OCI-LY7 (cell line): Measurements from ENCODE around the gene FAM81A. TPM values are rescaled to one million over a fixed set of nuclear protein-coding genes. Genes with fewer than 3 reads are reported as not detected.

Source experiments
- BruUV-seq: library from RNA; stranded (reverse); fragments of 400-500 nt; replicated peaks from 2 replicates; lab custom pipeline; 2021; lab: Mats Ljungman, UMichigan
- CTCF ChIA-PET: fragments of 300-600 bp; sonication (Branson Sonifier 250); formaldehyde crosslinking; loops from one replicate; lab custom pipeline; 2022; ENCODE audit warnings: antibody characterized with exemption; ENCODE audit not compliant: unreplicated experiment; lab: Charles Lee
- POLR2A ChIA-PET: fragments of 300-600 bp; sonication (Branson Sonifier 250); formaldehyde crosslinking; loops from one replicate; lab custom pipeline; 2022; ENCODE audit warnings: antibody characterized with exemption; lab: Charles Lee
- DNase-seq: peaks from one replicate; pipeline ENCODE4 v3.0.0-alpha.2; 2015; ENCODE audit warnings: low spot score
- H2AFZ ChIP-seq: fragments of 200-600 bp; sonication (generic), shearing (Covaris generic); 2 replicates; pipeline ENCODE4 v1.6.1; 2014; ENCODE audit warnings: mild to moderate bottlenecking, antibody characterized with exemption, low read length, moderate library complexity
- H3K27ac ChIP-seq: fragments of 200-600 bp; sonication (generic); 2 replicates; pipeline ENCODE4 v1.5.1; 2014; ENCODE audit warnings: mixed run types, low read depth, mild to moderate bottlenecking, moderate library complexity, low read length, inconsistent platforms; ENCODE audit not compliant: poor library complexity, severe bottlenecking
- H3K36me3 ChIP-seq: fragments of 200-600 bp; sonication (generic); 2 replicates; pipeline ENCODE4 v1.6.1; 2014; ENCODE audit warnings: mild to moderate bottlenecking, antibody characterized with exemption, low read length, moderate library complexity, mixed read lengths; ENCODE audit not compliant: insufficient read depth
- H3K4me1 ChIP-seq: fragments of 200-600 bp; sonication (generic); 2 replicates; pipeline ENCODE4 v1.5.1; 2014; ENCODE audit warnings: mild to moderate bottlenecking, low read length; ENCODE audit not compliant: insufficient read depth, poor library complexity, severe bottlenecking
- H3K4me2 ChIP-seq: fragments of 200-600 bp; sonication (generic); 2 replicates; pipeline ENCODE4 v1.6.1; 2014; ENCODE audit warnings: mild to moderate bottlenecking, low read length
- H3K4me3 ChIP-seq: fragments of 200-600 bp; sonication (generic); 2 replicates; pipeline ENCODE4 v1.5.1; 2014; ENCODE audit warnings: mild to moderate bottlenecking, low read depth, low read length; ENCODE audit not compliant: poor library complexity, severe bottlenecking
- H3K79me2 ChIP-seq: fragments of 200-600 bp; sonication (generic); 2 replicates; pipeline ENCODE4 v1.6.1; 2016; ENCODE audit warnings: low read depth, mild to moderate bottlenecking, low read length, moderate library complexity, mixed read lengths; ENCODE audit not compliant: insufficient read depth
- H3K9me2 ChIP-seq: fragments of 200-600 bp; sonication (generic); 2 replicates; pipeline ENCODE4 v1.6.1; 2016; ENCODE audit warnings: mild to moderate bottlenecking, low read length, mixed read lengths; ENCODE audit not compliant: insufficient read depth
- H3K9me3 ChIP-seq: fragments of 200-600 bp; sonication (generic); 2 replicates; pipeline ENCODE4 v1.6.1; 2014; ENCODE audit warnings: mild to moderate bottlenecking, mixed run types, low read length, mixed read lengths
- H4K20me1 ChIP-seq: fragments of 200-600 bp; sonication (generic); 2 replicates; pipeline ENCODE4 v1.6.1; 2014; ENCODE audit warnings: mild to moderate bottlenecking, antibody characterized with exemption, low read length, moderate library complexity, mixed read lengths; ENCODE audit not compliant: insufficient read depth
- EZH2phosphoT487 ChIP-seq: fragments of 200-600 bp; sonication (generic); IDR thresholded peaks from 2 replicates; pipeline ENCODE4 v1.6.1; 2018; ENCODE audit warnings: low read depth, borderline replicate concordance, mild to moderate bottlenecking, mixed run types, antibody characterized with exemption, low read length, moderate library complexity, mixed read lengths
- intact Hi-C: fragments of 100-400 bp; cut with micrococcal nuclease; formaldehyde crosslinking; loops from one replicate; pipeline ENCODE4 v1.10.0; 2022; ENCODE audit not compliant: unreplicated experiment
- total RNA-seq, 2 experiments: library from RNA; depleted of rRNA in 1 of 2; stranded (reverse); fragments of >200 nt in 1 of 2; shearing (Covaris generic) in 1 of 2; gene quantifications; 2 replicates each; pipeline ENCODE4 v1.2.3, GENCODE V29; 2014 to 2022
- TF ChIP-seq, protein P1 (sequence below): fragments of 200-600 bp; sonication (generic); conservative IDR thresholded peaks from 2 replicates; pipeline ENCODE4 v1.5.1; 2014; ENCODE audit warnings: mild to moderate bottlenecking, antibody characterized with exemption, low read length, moderate library complexity, mixed read lengths

The FAM81A gene
- total RNA-seq, 2 experiments from 2014 or later: 11.6 to 37.4 TPM

DNA sequence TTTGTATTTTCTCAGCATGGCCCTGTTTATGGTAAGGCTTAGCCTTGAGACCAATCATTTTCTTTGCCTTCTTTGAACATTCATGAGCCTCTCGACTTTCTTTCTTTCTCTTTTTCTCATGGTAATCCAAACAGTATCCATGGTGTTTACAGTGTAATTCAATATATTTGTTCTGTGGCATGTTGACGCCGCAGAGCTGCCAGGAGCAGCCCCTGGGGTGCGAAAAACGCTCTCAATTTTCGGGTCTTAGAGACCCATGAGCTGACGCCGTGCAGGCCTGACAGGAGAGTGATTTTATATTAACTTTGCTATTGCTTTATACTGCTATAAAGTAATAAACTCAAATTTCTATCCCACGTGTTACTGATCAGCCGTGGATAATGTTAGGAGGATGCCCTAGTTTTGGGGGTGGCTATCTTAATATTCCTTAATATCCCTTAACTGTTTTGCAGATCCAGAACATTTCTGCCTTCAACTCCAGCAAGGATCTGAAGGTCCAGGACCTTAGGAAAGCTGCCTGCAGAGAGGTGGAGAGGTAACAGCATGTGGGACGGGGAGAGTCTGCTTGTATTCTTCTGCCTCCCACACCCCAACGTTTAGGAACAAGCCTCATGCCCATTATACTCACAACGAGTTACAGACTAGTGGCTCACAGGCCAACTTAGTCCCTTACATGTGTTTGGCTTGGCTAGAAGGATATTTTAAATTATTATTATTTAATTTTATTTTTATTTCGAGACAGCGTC is 36.0 kb upstream of the FAM81A start:
- no peaks in the 10 kb centered on the region for H3K79me2 ChIP-seq
- POLR2A ChIA-PET: interaction anchor here (0.6 to 0.8 kb wide), 2 partner anchors 9 to 198 kb away, joined by 3 read pairs; no protein-coding TSS in a partner anchor

DNA sequence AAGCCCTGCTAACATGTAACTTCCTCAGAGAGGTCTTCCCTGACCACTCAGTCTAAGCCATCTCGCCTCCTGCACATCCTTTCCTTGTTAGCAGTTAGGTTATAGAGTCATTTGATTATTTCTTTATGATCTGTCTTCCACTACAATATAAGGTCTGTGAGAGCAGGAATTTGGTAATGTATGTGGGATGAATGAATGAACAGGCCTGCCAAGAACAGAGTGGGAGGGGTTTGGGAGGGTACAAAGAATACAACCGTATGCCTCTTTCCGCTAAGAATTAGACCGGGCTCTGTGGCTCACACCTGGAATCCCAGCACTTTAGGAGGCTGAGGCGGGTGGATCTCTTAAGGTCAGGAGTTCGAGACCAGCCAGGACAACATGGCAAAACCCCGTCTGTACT is 32.9 kb upstream of the FAM81A start:
- H3K79me2 ChIP-seq: no peaks in the 10 kb centered on the region
- DNase-seq: no peak
- no peaks in the 10 kb centered on the region for H4K20me1 ChIP-seq
- H3K9me2 ChIP-seq: no peaks in the 10 kb centered on the region
- CTCF ChIA-PET: no interaction called here
- H3K27ac ChIP-seq: peak overlapping the region; percentile 38
- TF ChIP-seq EZH2phosphoT487: no peak
- TF ChIP-seq, protein P1, sequence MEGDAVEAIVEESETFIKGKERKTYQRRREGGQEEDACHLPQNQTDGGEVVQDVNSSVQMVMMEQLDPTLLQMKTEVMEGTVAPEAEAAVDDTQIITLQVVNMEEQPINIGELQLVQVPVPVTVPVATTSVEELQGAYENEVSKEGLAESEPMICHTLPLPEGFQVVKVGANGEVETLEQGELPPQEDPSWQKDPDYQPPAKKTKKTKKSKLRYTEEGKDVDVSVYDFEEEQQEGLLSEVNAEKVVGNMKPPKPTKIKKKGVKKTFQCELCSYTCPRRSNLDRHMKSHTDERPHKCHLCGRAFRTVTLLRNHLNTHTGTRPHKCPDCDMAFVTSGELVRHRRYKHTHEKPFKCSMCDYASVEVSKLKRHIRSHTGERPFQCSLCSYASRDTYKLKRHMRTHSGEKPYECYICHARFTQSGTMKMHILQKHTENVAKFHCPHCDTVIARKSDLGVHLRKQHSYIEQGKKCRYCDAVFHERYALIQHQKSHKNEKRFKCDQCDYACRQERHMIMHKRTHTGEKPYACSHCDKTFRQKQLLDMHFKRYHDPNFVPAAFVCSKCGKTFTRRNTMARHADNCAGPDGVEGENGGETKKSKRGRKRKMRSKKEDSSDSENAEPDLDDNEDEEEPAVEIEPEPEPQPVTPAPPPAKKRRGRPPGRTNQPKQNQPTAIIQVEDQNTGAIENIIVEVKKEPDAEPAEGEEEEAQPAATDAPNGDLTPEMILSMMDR: no peak
- H3K4me3 ChIP-seq: no peak overlapping the region
- peak overlapping the region; percentile 71; the same call in 1 of the 2 replicates for H3K4me2 ChIP-seq
- intact Hi-C loops: loop anchor here (5.0 kb wide), 1 partner anchor 282 kb away; the partner anchor contains the start of gene BNIP2
- no TSS peak for BruUV-seq
- POLR2A ChIA-PET: interaction anchor here (1.1 to 3.8 kb wide), 5 partner anchors 9 to 112 kb away, joined by 3 to 27 read pairs (median 6); no protein-coding TSS in a partner anchor
- peak overlapping the region; percentile 15; the same call in 1 of the 2 replicates for H2AFZ ChIP-seq
- no peaks in the 10 kb centered on the region for H3K36me3 ChIP-seq
- no peaks in the 10 kb centered on the region for H3K9me3 ChIP-seq
- H3K4me1 ChIP-seq: peaks cover 98% of the 10 kb centered on the region

More for the DNA sequence above, 36.0 kb upstream of the FAM81A start:
- H3K4me3 ChIP-seq: peak overlapping the region; percentile 46
- no peak for DNase-seq
- peaks cover 98% of the 10 kb centered on the region for H3K4me1 ChIP-seq
- H3K36me3 ChIP-seq: no peaks in the 10 kb centered on the region
- no peaks in the 10 kb centered on the region for H3K9me2 ChIP-seq
- no peaks in the 10 kb centered on the region for H3K9me3 ChIP-seq
- no peak for TF ChIP-seq EZH2phosphoT487
- TF ChIP-seq, protein P1: no peak
- H3K27ac ChIP-seq: peak overlapping the region; percentile 81
- intact Hi-C loops: no loop called here
- H4K20me1 ChIP-seq: no peaks in the 10 kb centered on the region
- CTCF ChIA-PET: no interaction called here
- H3K4me2 ChIP-seq: peak overlapping the region; percentile 86
- peak overlapping the region; percentile 69; the same call in 1 of the 2 replicates for H2AFZ ChIP-seq
- no TSS peak for BruUV-seq
